ENCODE measurements around the gene EMSY. TPM values are rescaled to one million over a fixed set of nuclear protein-coding genes. Genes with fewer than 3 reads are reported as not detected.

The EMSY gene
- total RNA-seq, 1 experiment from 2014 or later: 29.3 TPM

DNA sequence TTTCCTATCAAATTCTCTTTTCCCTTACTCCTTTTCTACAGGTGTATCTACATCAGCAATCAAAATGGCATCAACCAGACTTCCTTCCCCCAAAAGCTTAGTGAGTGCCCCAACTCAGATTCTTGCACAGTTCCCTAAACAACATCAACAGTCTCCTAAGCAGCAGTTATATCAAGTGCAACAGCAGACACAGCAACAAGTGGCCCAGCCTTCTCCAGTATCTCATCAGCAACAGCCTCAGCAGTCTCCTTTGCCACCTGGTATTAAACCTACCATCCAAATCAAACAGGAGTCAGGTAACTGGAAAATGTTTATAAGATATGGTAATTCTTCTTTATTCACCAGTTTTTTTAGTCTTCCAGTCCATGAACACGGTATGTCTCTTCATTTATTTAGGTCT is 51.4 kb downstream of the EMSY start:
- Histone ChIP-seq H2BK15ac (ENCODE audit: low read depth, low read length) (no peak overlapping the region), H3T11ph (ENCODE audit: low read length) (no peak overlapping the region), H3K56ac (ENCODE audit: insufficient read length, low read depth, low read length) (no peak overlapping the region), H4K5ac (ENCODE audit: insufficient read length, low read depth, low read length) (no peak overlapping the region), H3K4ac (ENCODE audit: low read depth, low read length) (no peak overlapping the region), H4K8ac (replicated peaks; ENCODE audit: insufficient read length, low read depth, low read length) (no peak overlapping the region), H3K4me2 (ENCODE audit: insufficient read depth, insufficient read length, low read length) (no peak overlapping the region), H3K14ac (ENCODE audit: insufficient read depth, low read length) (no peak overlapping the region), H3K27me3 (ENCODE audit: insufficient read depth, low read length) (no peaks in the 10 kb centered on the region), H3K4me1 (ENCODE audit: insufficient read depth, low read length) (no peaks in the 10 kb centered on the region), H3K9ac (ENCODE audit: extremely low read depth, insufficient read length, low read length) (no peak overlapping the region), H3K23me2 (ENCODE audit: insufficient read length, low read depth, low read length, poor library complexity, severe bottlenecking) (no peaks in the 10 kb centered on the region), H3K18ac (ENCODE audit: insufficient read length, low read depth, low read length) (no peak overlapping the region), H4K91ac (ENCODE audit: insufficient read length, low read depth, low read length) (no peak overlapping the region), H3K79me1 (ENCODE audit: insufficient read depth, low read depth, low read length, poor library complexity, severe bottlenecking) (no peaks in the 10 kb centered on the region), H2AK5ac (ENCODE audit: insufficient read length, low read length) (no peak overlapping the region), H2BK20ac (ENCODE audit: low read depth, low read length, poor library complexity, severe bottlenecking) (no peak overlapping the region), H3K9me3 (ENCODE audit: control insufficient read depth, low read depth, low read length) (no peaks in the 10 kb centered on the region), H4K20me1 (ENCODE audit: control insufficient read depth, insufficient read depth, insufficient read length) (no peaks in the 10 kb centered on the region), H3K79me2 (ENCODE audit: insufficient read depth, low read length) (no peaks in the 10 kb centered on the region), H3K27ac (ENCODE audit: insufficient read length, low read depth, low read length) (no peak overlapping the region), H2BK120ac (ENCODE audit: low read depth, low read length, poor library complexity, severe bottlenecking) (no peak overlapping the region), H2AFZ (ENCODE audit: low read length) (no peak overlapping the region), H2BK5ac (ENCODE audit: insufficient read length, low read length) (no peak overlapping the region), H2BK12ac (ENCODE audit: insufficient read length, low read depth, low read length) (no peak overlapping the region), H3K23ac (ENCODE audit: insufficient read length, low read depth, low read length) (no peak overlapping the region)
- no peak for DNase-seq
- Mint-ChIP-seq H3K4me1 (no peaks in the 10 kb centered on the region), H3K27ac (peak overlapping the region in 1 of 3 experiments; percentile 2; a peak in 2 of 7 replicates), H3K9me3 (peaks cover 0 to 6% of the 10 kb centered on the region in 2 experiments; a peak in 3 of 5 replicates), H3K4me3 (no peak overlapping the region), H3K36me3 (ENCODE audit: insufficient read depth in 1 of 3, low read depth in 3 of 3) (peaks cover 35 to 52% (median 35%) of the 10 kb centered on the region in 3 experiments), H3K27me3 (ENCODE audit: low read depth) (no peaks in the 10 kb centered on the region)
- WGBS (ENCODE audit: extremely low coverage, insufficient read length, low lambda C conversion rate): no CpG with 5 or more reads among the region's 1 CpG
- TF ChIP-seq CTCF (conservative IDR thresholded peaks at IDR 0.05): no peak

Measured in H9 (cell line).